Measurements from ENCODE around the gene PEAK3.

DNA sequence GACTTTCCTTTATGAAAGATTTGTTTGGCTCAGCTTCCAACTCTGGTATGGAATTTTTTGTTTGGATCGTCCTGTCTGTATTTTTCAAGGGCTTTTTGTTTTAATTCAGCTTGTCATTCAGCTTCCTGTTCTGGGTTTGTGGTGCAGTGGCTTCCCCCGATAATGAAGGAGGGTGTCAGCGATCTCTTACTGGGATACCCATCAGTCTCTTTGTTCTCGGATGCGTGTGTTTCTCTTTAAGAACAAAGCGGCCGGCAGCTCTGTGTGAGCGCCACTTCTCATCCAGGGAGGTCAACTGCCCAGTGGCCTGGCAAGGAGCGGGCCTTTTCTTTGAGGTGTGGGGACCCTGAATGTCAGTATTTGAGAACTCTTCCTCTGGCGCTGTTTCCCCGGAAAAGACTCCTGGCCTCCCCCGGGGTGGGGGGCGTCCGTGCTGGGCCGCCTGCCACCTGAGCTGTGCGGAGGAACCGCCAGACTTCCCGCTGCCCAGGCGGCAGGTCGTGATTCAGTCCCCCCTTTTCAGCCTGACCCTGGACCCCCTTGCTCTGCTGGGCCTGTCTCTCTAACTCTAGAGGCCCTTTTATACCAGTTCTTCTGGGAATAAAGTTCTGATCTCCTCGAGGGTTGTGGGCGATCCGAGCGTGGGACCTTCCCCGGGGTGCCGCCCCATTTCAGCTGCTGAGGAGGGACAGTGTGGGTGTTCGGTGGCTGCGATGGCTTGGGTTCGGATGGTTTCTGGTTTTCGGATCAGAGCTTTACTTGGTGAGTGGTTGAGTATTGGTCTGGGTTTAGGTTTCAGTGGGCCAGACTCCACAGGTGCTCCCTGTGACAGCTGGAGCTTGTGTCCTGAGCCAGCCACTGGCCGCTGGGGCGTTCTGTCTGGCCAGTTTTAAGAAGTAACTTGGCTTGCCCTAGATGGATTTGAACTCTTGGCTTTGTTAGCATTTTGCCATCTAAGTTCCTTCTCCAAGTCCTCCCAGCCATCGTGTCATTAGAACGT is 41.9 kb downstream of the PEAK3 start:
- TF ChIP-seq, protein P1, sequence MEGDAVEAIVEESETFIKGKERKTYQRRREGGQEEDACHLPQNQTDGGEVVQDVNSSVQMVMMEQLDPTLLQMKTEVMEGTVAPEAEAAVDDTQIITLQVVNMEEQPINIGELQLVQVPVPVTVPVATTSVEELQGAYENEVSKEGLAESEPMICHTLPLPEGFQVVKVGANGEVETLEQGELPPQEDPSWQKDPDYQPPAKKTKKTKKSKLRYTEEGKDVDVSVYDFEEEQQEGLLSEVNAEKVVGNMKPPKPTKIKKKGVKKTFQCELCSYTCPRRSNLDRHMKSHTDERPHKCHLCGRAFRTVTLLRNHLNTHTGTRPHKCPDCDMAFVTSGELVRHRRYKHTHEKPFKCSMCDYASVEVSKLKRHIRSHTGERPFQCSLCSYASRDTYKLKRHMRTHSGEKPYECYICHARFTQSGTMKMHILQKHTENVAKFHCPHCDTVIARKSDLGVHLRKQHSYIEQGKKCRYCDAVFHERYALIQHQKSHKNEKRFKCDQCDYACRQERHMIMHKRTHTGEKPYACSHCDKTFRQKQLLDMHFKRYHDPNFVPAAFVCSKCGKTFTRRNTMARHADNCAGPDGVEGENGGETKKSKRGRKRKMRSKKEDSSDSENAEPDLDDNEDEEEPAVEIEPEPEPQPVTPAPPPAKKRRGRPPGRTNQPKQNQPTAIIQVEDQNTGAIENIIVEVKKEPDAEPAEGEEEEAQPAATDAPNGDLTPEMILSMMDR (IDR thresholded peaks at IDR 0.05), result no peak
- no peak for TF ChIP-seq POLR2A (IDR thresholded peaks at IDR 0.05)
- no peak for TF ChIP-seq POLR2AphosphoS5 (IDR thresholded peaks at IDR 0.05)

Measured in sigmoid colon (tissue), 4 donors.